Measurements from ENCODE around the gene SDK1.

DNA sequence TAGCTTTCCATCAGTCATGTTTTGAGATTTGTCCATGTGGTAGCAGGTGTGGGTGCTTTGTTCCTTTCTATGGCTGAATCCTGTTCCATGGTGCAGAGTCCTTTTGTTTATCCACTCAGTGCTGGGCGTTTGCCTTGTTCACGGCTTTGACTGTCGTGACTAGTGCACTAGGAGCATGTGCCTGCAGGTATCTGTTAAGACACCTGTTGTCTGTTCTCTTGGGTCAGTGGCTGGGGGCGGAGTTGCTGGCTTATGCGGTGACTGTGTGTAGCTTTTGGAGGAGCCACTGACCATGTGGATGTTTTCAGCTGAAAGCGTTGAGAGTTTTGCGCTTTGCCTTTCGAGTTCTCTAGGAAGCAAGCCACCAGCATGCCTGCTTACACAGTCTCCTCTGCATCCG, 807.9 kb downstream of the SDK1 start:
- TF ChIP-seq EZH2 (IDR thresholded peaks at IDR 0.05; ENCODE audit: insufficient read depth, poor library complexity, severe bottlenecking) (no peak), EZH2phosphoT487 (IDR thresholded peaks at IDR 0.05; ENCODE audit: insufficient read depth, low read depth) (no peak)

Measured in GM23248 (cell line).